DND-41 (cell line): ENCODE data around the gene CAND2.

Experiments
- ATAC-seq: fragments of 200-7000 bp; cut with Tn5 transposase; 3 replicates; pipeline ENCODE4 v1.9.1; 2021; ENCODE audit warnings: low read depth; ENCODE audit not compliant: insufficient read depth
- DNase-seq: peaks from one replicate; pipeline ENCODE4 v3.0.0-alpha.2; 2020
- H2AFZ ChIP-seq: 2 replicates; pipeline ENCODE4 v1.6.0; 2012; ENCODE audit warnings: low read depth, low read length
- H3K27ac ChIP-seq: 2 replicates; pipeline ENCODE4 v1.5.1; 2012; ENCODE audit warnings: low read length, inconsistent platforms
- H3K27me3 ChIP-seq: fragments of 200-600 bp; sonication (generic); 2 replicates; pipeline ENCODE4 v1.6.0; 2012; ENCODE audit warnings: low read length, mild to moderate bottlenecking, inconsistent platforms; ENCODE audit not compliant: insufficient read depth, poor library complexity
- H3K36me3 ChIP-seq: 2 replicates; pipeline ENCODE4 v1.5.1; 2012; ENCODE audit warnings: low read length, inconsistent platforms; ENCODE audit not compliant: insufficient read depth
- H3K4me1 ChIP-seq: 2 replicates; pipeline ENCODE4 v1.5.1; 2012; ENCODE audit warnings: mild to moderate bottlenecking, low read length; ENCODE audit not compliant: insufficient read depth
- H3K4me2 ChIP-seq: 2 replicates; pipeline ENCODE4 v1.6.0; 2012; ENCODE audit warnings: mild to moderate bottlenecking, moderate library complexity, low read length, inconsistent platforms; ENCODE audit not compliant: insufficient read depth
- H3K4me3 ChIP-seq, 2 experiments: fragments of 200-600 bp in 1 of 2; shearing (Covaris generic) in 1 of 2; 2 replicates each; pipeline ENCODE4 v1.5.1; 2012 to 2016; ENCODE audit warnings: inconsistent platforms in 2 of 2, low read length in 2 of 2, mild to moderate bottlenecking in 2 of 2, low read depth in 1 of 2, moderate library complexity in 1 of 2
- H3K79me2 ChIP-seq: 2 replicates; pipeline ENCODE4 v1.6.0; 2012; ENCODE audit warnings: low read length, inconsistent platforms; ENCODE audit not compliant: insufficient read depth
- H3K9ac ChIP-seq: 2 replicates; pipeline ENCODE4 v1.6.0; 2012; ENCODE audit warnings: low read depth, mild to moderate bottlenecking, inconsistent platforms, low read length, moderate library complexity
- H3K9me3 ChIP-seq: 2 replicates; pipeline ENCODE4 v1.5.1; 2012; ENCODE audit warnings: low read length, moderate library complexity, mild to moderate bottlenecking, inconsistent platforms; ENCODE audit not compliant: insufficient read depth, severe bottlenecking
- H4K20me1 ChIP-seq: 2 replicates; pipeline ENCODE4 v1.6.0; 2012; ENCODE audit warnings: low read length; ENCODE audit not compliant: insufficient read depth
- CTCF ChIP-seq: IDR thresholded peaks from 2 replicates; pipeline ENCODE4 v1.5.1; 2012; ENCODE audit warnings: borderline replicate concordance, low read length, moderate library complexity, mild to moderate bottlenecking; ENCODE audit not compliant: poor library complexity, severe bottlenecking; ENCODE audit errors: extremely low read depth
- EZH2 ChIP-seq: IDR thresholded peaks from 3 replicates; pipeline ENCODE4 v1.6.1; 2012; ENCODE audit warnings: borderline replicate concordance, low read depth, mild to moderate bottlenecking, moderate library complexity, low read length, inconsistent platforms; ENCODE audit not compliant: severe bottlenecking

The CAND2 gene

GRCh38 chr3:12818773-12819172, 22.3 kb downstream of the CAND2 start:
- DNase-seq (no peak), ATAC-seq (no peak)
- no peak overlapping the region for H3K4me2 ChIP-seq
- no peaks in the 10 kb centered on the region for H3K9me3 ChIP-seq
- H3K27ac ChIP-seq, result no peak overlapping the region
- TF ChIP-seq EZH2, result no peak
- no peak for TF ChIP-seq CTCF
- no peak overlapping the region for H2AFZ ChIP-seq
- peaks cover 57% of the 10 kb centered on the region for H3K36me3 ChIP-seq
- no peaks in the 10 kb centered on the region for H4K20me1 ChIP-seq
- H3K9ac ChIP-seq, result no peak overlapping the region
- H3K79me2 ChIP-seq, result no peaks in the 10 kb centered on the region
- no peaks in the 10 kb centered on the region for H3K4me1 ChIP-seq
- H3K4me3 ChIP-seq, result no peak overlapping the region
- no peaks in the 10 kb centered on the region for H3K27me3 ChIP-seq

GRCh38 chr3:12822725-12823373, 26.4 kb downstream of the CAND2 start:
- H3K4me3 ChIP-seq, result no peak overlapping the region
- H3K27ac ChIP-seq, result no peak overlapping the region
- H3K9ac ChIP-seq, result no peak overlapping the region
- H4K20me1 ChIP-seq, result no peaks in the 10 kb centered on the region
- no peaks in the 10 kb centered on the region for H3K27me3 ChIP-seq
- no peak for DNase-seq
- peaks cover 31% of the 10 kb centered on the region for H3K36me3 ChIP-seq
- no peak for TF ChIP-seq EZH2
- no peak for TF ChIP-seq CTCF
- no peak overlapping the region for H3K4me2 ChIP-seq
- no peaks in the 10 kb centered on the region for H3K79me2 ChIP-seq
- no peaks in the 10 kb centered on the region for H3K4me1 ChIP-seq
- H3K9me3 ChIP-seq, result no peaks in the 10 kb centered on the region
- ATAC-seq, result no peak
- H2AFZ ChIP-seq, result no peak overlapping the region

- Histone ChIP-seq H3K4me3 (no peak overlapping the region), H3K36me3 (peaks cover 22% of the 10 kb centered on the region), H3K9me3 (no peaks in the 10 kb centered on the region), H3K27me3 (no peaks in the 10 kb centered on the region), H2AFZ (no peak overlapping the region), H3K4me1 (no peaks in the 10 kb centered on the region), H4K20me1 (no peaks in the 10 kb centered on the region), H3K9ac (no peak overlapping the region), H3K4me2 (no peak overlapping the region), H3K27ac (no peak overlapping the region), H3K79me2 (no peaks in the 10 kb centered on the region)
- TF ChIP-seq EZH2 (no peak), CTCF (no peak)
- no peak for ATAC-seq
- no peak for DNase-seq
Measured at GRCh38 chr3:12824299-12824698, 27.8 kb downstream of the CAND2 start.

- Histone ChIP-seq H4K20me1 (no peaks in the 10 kb centered on the region), H3K79me2 (no peaks in the 10 kb centered on the region), H3K36me3 (peaks cover 26% of the 10 kb centered on the region), H3K9me3 (no peaks in the 10 kb centered on the region), H2AFZ (no peak overlapping the region), H3K27me3 (no peaks in the 10 kb centered on the region), H3K27ac (no peak overlapping the region), H3K4me3 (no peak overlapping the region), H3K4me1 (no peaks in the 10 kb centered on the region), H3K4me2 (no peak overlapping the region), H3K9ac (no peak overlapping the region)
- DNase-seq, result no peak
- TF ChIP-seq EZH2, result no peak
- no peak for TF ChIP-seq CTCF
- ATAC-seq, result no peak
Measured at GRCh38 chr3:12825156-12825555, 28.7 kb downstream of the CAND2 start.
